Activated CD4-positive, alpha-beta T cell treated with anti-CD3 and anti-CD28 coated beads for 48 hours (primary cell): ENCODE results near the gene RPTOR.
"Not testable (repeated sequence)": the region's sequence is repeated elsewhere in the genome, so short reads cannot be mapped to it uniquely, and the experiment has no call there.

ENCODE experiments used
- DNase-seq: peaks from one replicate; pipeline ENCODE4 v3.0.0-alpha.2; 2020

RPTOR gene

GRCh38 chr17:80516171-80516932 is 28.3 kb upstream of the RPTOR start:
- DNase-seq: no peak

- DNase-seq: no peak
Observed at GRCh38 chr17:80517641-80518040, 27.0 kb upstream of the RPTOR start.

GRCh38 chr17:80518392-80518791 is 26.2 kb upstream of the RPTOR start:
- DNase-seq: no peak

GRCh38 chr17:80519091-80519781 is 25.4 kb upstream of the RPTOR start:
- no peak for DNase-seq

- no peak for DNase-seq
Observed at GRCh38 chr17:80520810-80521455, 23.7 kb upstream of the RPTOR start.

GRCh38 chr17:80523054-80523744 is 21.4 kb upstream of the RPTOR start:
- no peak for DNase-seq

- DNase-seq: no peak
Observed at GRCh38 chr17:80523956-80524712, 20.5 kb upstream of the RPTOR start.

- no peak for DNase-seq
Observed at GRCh38 chr17:80526116-80526910, 18.3 kb upstream of the RPTOR start.

- DNase-seq: no peak
Observed at GRCh38 chr17:80527016-80527645, 17.5 kb upstream of the RPTOR start.

- no peak for DNase-seq
Observed at GRCh38 chr17:80528536-80528935, 16.1 kb upstream of the RPTOR start.

- DNase-seq: no peak
Observed at GRCh38 chr17:80529104-80529903, 15.3 kb upstream of the RPTOR start.

- no peak for DNase-seq
Observed at GRCh38 chr17:80529904-80530292, 14.7 kb upstream of the RPTOR start.

GRCh38 chr17:80531400-80531799 is 13.2 kb upstream of the RPTOR start:
- no peak for DNase-seq

GRCh38 chr17:80537386-80537785 is 7.3 kb upstream of the RPTOR start:
- DNase-seq: not testable (repeated sequence)

GRCh38 chr17:80538484-80538883 is 6.2 kb upstream of the RPTOR start:
- DNase-seq: no peak

GRCh38 chr17:80539022-80539641 is 5.5 kb upstream of the RPTOR start:
- peak; percentile 8 for DNase-seq

- DNase-seq: peak; percentile 20
Observed at GRCh38 chr17:80545499-80545826, 825 bp downstream of the RPTOR start.

- DNase-seq: no peak
Observed at GRCh38 chr17:80546267-80546666, 1.6 kb downstream of the RPTOR start.

- no peak for DNase-seq
Observed at GRCh38 chr17:80552523-80552922, 7.9 kb downstream of the RPTOR start.

- DNase-seq: no peak
Observed at GRCh38 chr17:80555266-80555665, 10.6 kb downstream of the RPTOR start.
